Measurements from ENCODE around the gene LMO1.

Gene LMO1

GRCh38 chr11:8268530-8269400 lies 5.1 kb upstream of the LMO1 start:
- TF ChIP-seq POLR2AphosphoS5 (IDR thresholded peaks at IDR 0.05; ENCODE audit: low read depth, low read length): no peak
- TF ChIP-seq TAF1 (IDR thresholded peaks at IDR 0.05; ENCODE audit: borderline replicate concordance, insufficient read depth, low read length): no peak
- TF ChIP-seq FOXP2 (optimal IDR thresholded peaks at IDR 0.05; ENCODE audit: borderline replicate concordance, extremely low read depth, extremely low read length, insufficient read depth): no peak
- TF ChIP-seq SIN3A (IDR thresholded peaks at IDR 0.05; ENCODE audit: borderline replicate concordance, insufficient read depth, low read length): no peak
- no peak for TF ChIP-seq REST (IDR thresholded peaks at IDR 0.05; ENCODE audit: insufficient read depth in 1 of 2, low read depth in 2 of 2, low read length in 2 of 2)

GRCh38 chr11:8267831-8268529 lies 4.3 kb upstream of the LMO1 start:
- TF ChIP-seq POLR2AphosphoS5 (IDR thresholded peaks at IDR 0.05; ENCODE audit: low read depth, low read length) (no peak), SIN3A (IDR thresholded peaks at IDR 0.05; ENCODE audit: borderline replicate concordance, insufficient read depth, low read length) (no peak), TAF1 (IDR thresholded peaks at IDR 0.05; ENCODE audit: borderline replicate concordance, insufficient read depth, low read length) (no peak), REST (IDR thresholded peaks at IDR 0.05; ENCODE audit: insufficient read depth in 1 of 2, low read depth in 2 of 2, low read length in 2 of 2) (no peak), FOXP2 (optimal IDR thresholded peaks at IDR 0.05; ENCODE audit: borderline replicate concordance, extremely low read depth, extremely low read length, insufficient read depth) (no peak)

DNA sequence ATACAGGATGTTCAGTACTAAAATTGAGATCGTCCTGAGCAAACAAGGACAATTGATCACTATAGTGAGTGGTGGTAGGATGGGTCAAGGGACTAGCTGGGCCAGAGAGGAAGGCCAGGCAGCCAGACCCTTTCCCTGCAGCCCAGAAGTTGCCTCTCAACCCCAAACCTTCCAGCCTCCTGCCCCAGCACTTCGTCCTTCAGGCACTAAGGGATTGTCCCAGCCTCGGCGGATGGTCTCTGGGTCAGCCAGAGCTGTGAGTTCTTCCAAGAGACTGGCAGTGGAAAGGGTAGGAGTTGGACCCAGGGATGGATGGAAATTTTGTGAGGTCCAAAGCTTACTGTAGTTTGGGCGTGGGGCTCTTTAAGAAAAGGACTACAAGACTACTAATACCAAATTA lies 3.6 kb upstream of the LMO1 start:
- TF ChIP-seq SIN3A (IDR thresholded peaks at IDR 0.05; ENCODE audit: borderline replicate concordance, insufficient read depth, low read length): no peak
- no peak for TF ChIP-seq TAF1 (IDR thresholded peaks at IDR 0.05; ENCODE audit: borderline replicate concordance, insufficient read depth, low read length)
- TF ChIP-seq FOXP2 (optimal IDR thresholded peaks at IDR 0.05; ENCODE audit: borderline replicate concordance, extremely low read depth, extremely low read length, insufficient read depth): no peak
- no peak for TF ChIP-seq POLR2AphosphoS5 (IDR thresholded peaks at IDR 0.05; ENCODE audit: low read depth, low read length)
- no peak for TF ChIP-seq REST (IDR thresholded peaks at IDR 0.05; ENCODE audit: insufficient read depth in 1 of 2, low read depth in 2 of 2, low read length in 2 of 2)

GRCh38 chr11:8266246-8267241 lies 2.9 kb upstream of the LMO1 start:
- TF ChIP-seq REST (IDR thresholded peaks at IDR 0.05; ENCODE audit: insufficient read depth in 1 of 2, low read depth in 2 of 2, low read length in 2 of 2) (no peak), TAF1 (IDR thresholded peaks at IDR 0.05; ENCODE audit: borderline replicate concordance, insufficient read depth, low read length) (no peak), FOXP2 (optimal IDR thresholded peaks at IDR 0.05; ENCODE audit: borderline replicate concordance, extremely low read depth, extremely low read length, insufficient read depth) (no peak), POLR2AphosphoS5 (IDR thresholded peaks at IDR 0.05; ENCODE audit: low read depth, low read length) (no peak), SIN3A (IDR thresholded peaks at IDR 0.05; ENCODE audit: borderline replicate concordance, insufficient read depth, low read length) (no peak)
